Measurements from ENCODE around the gene PHACTR4. TPM values are rescaled to one million over a fixed set of nuclear protein-coding genes. Genes with fewer than 3 reads are reported as not detected.

Gene PHACTR4
- total and polyA plus RNA-seq, 4 donors = 15.1 to 34.9 (median 20.6) TPM

DNA sequence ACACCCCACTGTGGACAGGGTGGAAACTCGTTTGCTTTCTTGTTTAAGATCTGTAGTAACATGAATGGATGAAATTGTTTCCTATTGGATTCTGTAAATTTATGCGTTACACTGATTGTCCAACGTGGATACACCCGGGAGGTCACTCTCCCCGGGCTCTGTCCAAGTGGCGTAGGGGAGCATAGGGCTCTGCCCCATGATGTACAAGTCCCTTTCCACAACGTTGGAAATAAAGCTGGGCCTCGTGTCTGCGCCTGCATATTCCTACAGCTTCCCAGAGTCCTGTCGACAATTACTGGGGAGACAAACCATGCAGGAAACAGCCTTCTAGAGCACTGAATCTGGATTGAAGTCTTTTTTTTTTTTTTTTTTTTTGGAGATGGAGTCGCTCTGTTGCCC, 137.7 kb downstream of the PHACTR4 start:
- H3K9ac ChIP-seq (ENCODE audit: insufficient read depth in 1 of 2, low read length in 2 of 2) = peak overlapping the region; percentile 41 to 96
- WGBS, 2 donors = 4 to 5% methylated on average over 11 of the region's 11 CpGs
- peak overlapping the region; percentile 92 for H3K4me3 ChIP-seq
- H3K27me3 ChIP-seq (ENCODE audit: control insufficient read depth in 3 of 3, insufficient read depth in 3 of 3, low read length in 2 of 3) = no peaks in the 10 kb centered on the region
- DNase-seq (peak in 1 of 3 donors; percentile 3), ATAC-seq (ENCODE audit: insufficient read depth, low FRiP score) (no peak)
- H3K4me1 ChIP-seq (ENCODE audit: control insufficient read depth in 5 of 5, insufficient read depth in 5 of 5, low read length in 5 of 5) = peaks cover 9 to 32% (median 15%) of the 10 kb centered on the region in 5 donors
- no peaks in the 10 kb centered on the region for H3K9me3 ChIP-seq (ENCODE audit: control insufficient read depth in 4 of 4, insufficient read depth in 3 of 4, low read length in 3 of 4)
- TF ChIP-seq, protein P1, sequence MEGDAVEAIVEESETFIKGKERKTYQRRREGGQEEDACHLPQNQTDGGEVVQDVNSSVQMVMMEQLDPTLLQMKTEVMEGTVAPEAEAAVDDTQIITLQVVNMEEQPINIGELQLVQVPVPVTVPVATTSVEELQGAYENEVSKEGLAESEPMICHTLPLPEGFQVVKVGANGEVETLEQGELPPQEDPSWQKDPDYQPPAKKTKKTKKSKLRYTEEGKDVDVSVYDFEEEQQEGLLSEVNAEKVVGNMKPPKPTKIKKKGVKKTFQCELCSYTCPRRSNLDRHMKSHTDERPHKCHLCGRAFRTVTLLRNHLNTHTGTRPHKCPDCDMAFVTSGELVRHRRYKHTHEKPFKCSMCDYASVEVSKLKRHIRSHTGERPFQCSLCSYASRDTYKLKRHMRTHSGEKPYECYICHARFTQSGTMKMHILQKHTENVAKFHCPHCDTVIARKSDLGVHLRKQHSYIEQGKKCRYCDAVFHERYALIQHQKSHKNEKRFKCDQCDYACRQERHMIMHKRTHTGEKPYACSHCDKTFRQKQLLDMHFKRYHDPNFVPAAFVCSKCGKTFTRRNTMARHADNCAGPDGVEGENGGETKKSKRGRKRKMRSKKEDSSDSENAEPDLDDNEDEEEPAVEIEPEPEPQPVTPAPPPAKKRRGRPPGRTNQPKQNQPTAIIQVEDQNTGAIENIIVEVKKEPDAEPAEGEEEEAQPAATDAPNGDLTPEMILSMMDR (IDR thresholded peaks at IDR 0.05; ENCODE audit: control extremely low read depth, extremely low read depth) = no peak
- peak overlapping the region; percentile 76 to 83 for H3K27ac ChIP-seq (ENCODE audit: low read depth in 1 of 2, low read length in 1 of 2)
- peaks cover 22 to 36% (median 33%) of the 10 kb centered on the region in 4 donors for H3K36me3 ChIP-seq (ENCODE audit: control insufficient read depth in 4 of 4, insufficient read depth in 4 of 4, low read length in 4 of 4)

DNA sequence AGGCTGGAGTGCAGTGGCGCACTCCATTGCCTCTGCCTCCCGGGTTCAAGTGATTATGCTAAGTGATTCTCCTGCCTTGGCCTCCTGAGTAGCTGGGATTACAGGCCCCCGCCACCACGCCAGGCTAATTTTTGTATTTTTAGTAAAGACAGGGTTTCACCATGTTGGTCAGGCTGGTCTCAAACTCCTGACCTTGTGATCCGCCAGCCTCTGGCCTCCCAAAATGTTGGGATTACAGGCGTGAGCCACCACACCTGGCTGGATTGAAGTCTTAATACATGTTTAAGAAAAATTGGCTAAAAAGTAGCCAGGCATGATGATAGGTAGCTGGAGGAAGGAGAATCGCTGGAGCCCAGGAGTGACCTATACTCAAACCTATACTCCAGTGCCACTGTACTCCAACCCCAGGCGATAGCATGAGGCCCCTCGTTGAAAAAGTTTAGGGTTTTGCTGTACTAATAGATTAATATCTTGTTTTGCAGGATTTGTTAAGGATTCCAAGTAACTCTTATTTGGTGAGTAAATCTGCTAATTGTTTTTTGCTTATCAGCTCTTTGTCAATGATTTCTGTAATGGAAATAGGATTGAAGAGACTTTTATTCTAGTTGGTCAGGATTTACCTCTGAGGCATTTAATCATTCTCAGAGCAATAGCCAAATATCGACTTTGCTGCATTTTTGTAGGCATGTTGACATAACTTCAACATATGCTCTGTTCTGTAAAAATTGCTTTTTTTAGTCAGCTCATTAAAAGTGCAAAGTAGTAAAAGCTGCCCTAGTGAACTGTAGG, 138.3 kb downstream of the PHACTR4 start:
- Histone ChIP-seq H3K9ac (ENCODE audit: insufficient read depth in 1 of 2, low read length in 2 of 2) (peak overlapping the region; percentile 41 to 96), H3K36me3 (ENCODE audit: control insufficient read depth in 4 of 4, insufficient read depth in 4 of 4, low read length in 4 of 4) (peaks cover 24 to 36% (median 33%) of the 10 kb centered on the region in 4 donors), H3K4me3 (peak overlapping the region; percentile 27), H3K27me3 (ENCODE audit: control insufficient read depth in 3 of 3, insufficient read depth in 3 of 3, low read length in 2 of 3) (no peaks in the 10 kb centered on the region), H3K27ac (ENCODE audit: low read depth in 1 of 2, low read length in 1 of 2) (peak overlapping the region; percentile 10 to 76), H3K4me1 (ENCODE audit: control insufficient read depth in 5 of 5, insufficient read depth in 5 of 5, low read length in 5 of 5) (peaks cover 9 to 32% (median 15%) of the 10 kb centered on the region in 5 donors), H3K9me3 (ENCODE audit: control insufficient read depth in 4 of 4, insufficient read depth in 3 of 4, low read length in 3 of 4) (no peaks in the 10 kb centered on the region)
- TF ChIP-seq, protein P1 (IDR thresholded peaks at IDR 0.05; ENCODE audit: control extremely low read depth, extremely low read depth) = no peak
- DNase-seq (no peak), ATAC-seq (ENCODE audit: insufficient read depth, low FRiP score) (no peak)
- WGBS, 2 donors = 22 to 23% methylated on average over 10 of the region's 10 CpGs

DNA sequence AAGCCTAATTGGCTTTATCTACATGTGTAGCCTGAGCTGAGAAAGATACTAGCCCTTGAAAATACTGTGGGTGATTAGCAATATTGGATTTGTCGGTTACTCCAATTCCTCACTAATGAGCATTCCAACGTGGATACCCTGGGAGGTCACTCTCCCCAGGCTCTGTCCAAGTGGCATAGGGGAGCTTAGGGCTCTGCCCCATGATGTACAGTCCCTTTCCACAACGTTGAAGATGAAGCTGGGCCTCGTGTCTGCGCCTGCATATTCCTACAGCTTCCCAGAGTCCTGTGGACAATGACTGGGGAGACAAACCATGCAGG, 138.9 kb downstream of the PHACTR4 start:
- Histone ChIP-seq H3K4me3 (no peak overlapping the region), H3K9ac (ENCODE audit: insufficient read depth in 1 of 2, low read length in 2 of 2) (peak overlapping the region in 1 of 2 donors; percentile 96), H3K4me1 (ENCODE audit: control insufficient read depth in 5 of 5, insufficient read depth in 5 of 5, low read length in 5 of 5) (peaks cover 9 to 32% (median 15%) of the 10 kb centered on the region in 5 donors), H3K27ac (ENCODE audit: low read depth in 1 of 2, low read length in 1 of 2) (peak overlapping the region; percentile 41 to 70), H3K9me3 (ENCODE audit: control insufficient read depth in 4 of 4, insufficient read depth in 3 of 4, low read length in 3 of 4) (no peaks in the 10 kb centered on the region), H3K27me3 (ENCODE audit: control insufficient read depth in 3 of 3, insufficient read depth in 3 of 3, low read length in 2 of 3) (no peaks in the 10 kb centered on the region), H3K36me3 (ENCODE audit: control insufficient read depth in 4 of 4, insufficient read depth in 4 of 4, low read length in 4 of 4) (peaks cover 25 to 37% (median 36%) of the 10 kb centered on the region in 4 donors)
- DNase-seq (no peak), ATAC-seq (ENCODE audit: insufficient read depth, low FRiP score) (no peak)
- 25 to 35% methylated on average over 5 of the region's 5 CpGs for WGBS, 2 donors
- TF ChIP-seq, protein P1 (IDR thresholded peaks at IDR 0.05; ENCODE audit: control extremely low read depth, extremely low read depth) = no peak
